ENCODE measurements around the gene HCN3. TPM values are rescaled to one million over a fixed set of nuclear protein-coding genes. Genes with fewer than 3 reads are reported as not detected.
"Not testable (repeated sequence)": the region's sequence is repeated elsewhere in the genome, so short reads cannot be mapped to it uniquely, and the experiment has no call there.

Gene HCN3
- total RNA-seq, 2 experiments from 2014 or later: 1.9 to 2.4 TPM

DNA sequence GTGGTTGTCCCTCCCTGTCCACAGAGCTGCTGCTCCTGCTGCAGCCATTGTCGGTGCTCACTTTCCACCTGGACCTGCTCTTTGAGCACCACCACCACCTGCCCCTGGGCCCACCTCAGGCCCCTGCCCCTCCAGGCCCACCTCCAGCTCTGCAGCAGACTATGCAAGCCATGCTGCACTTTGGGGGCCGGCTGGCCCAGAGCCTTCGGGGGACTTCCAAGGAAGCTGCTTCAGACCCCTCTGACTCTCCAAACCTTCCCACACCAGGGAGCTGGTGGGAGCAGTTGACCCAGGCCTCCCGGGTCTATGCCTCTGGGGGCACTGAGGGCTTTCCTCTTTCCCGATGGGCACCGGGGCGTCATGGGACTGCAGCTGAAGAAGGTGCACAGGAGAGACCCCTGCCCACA is 49.4 kb downstream of the HCN3 start:
- peaks cover 12% of the 10 kb centered on the region for H3K4me1 Mint-ChIP-seq (ENCODE audit: low read depth)
- H3K27ac Mint-ChIP-seq: no peak overlapping the region
- intact Hi-C loops (cut with micrococcal nuclease): loop anchor here (10.0 kb wide), 1 partner anchor 268 kb away; no protein-coding TSS in a partner anchor
- ChIA-PET CTCF (interaction anchor here (2.9 kb wide), 1 partner anchor 76 kb away, joined by 19 read pairs; no protein-coding TSS in a partner anchor), POLR2A (no interaction called here)
- peaks cover 9% of the 10 kb centered on the region for H3K36me3 Mint-ChIP-seq
- no peaks in the 10 kb centered on the region for H3K9me3 Mint-ChIP-seq
- H3K4me3 Mint-ChIP-seq: no peak overlapping the region
- no peaks in the 10 kb centered on the region for H3K27me3 Mint-ChIP-seq
- no peak for DNase-seq

DNA sequence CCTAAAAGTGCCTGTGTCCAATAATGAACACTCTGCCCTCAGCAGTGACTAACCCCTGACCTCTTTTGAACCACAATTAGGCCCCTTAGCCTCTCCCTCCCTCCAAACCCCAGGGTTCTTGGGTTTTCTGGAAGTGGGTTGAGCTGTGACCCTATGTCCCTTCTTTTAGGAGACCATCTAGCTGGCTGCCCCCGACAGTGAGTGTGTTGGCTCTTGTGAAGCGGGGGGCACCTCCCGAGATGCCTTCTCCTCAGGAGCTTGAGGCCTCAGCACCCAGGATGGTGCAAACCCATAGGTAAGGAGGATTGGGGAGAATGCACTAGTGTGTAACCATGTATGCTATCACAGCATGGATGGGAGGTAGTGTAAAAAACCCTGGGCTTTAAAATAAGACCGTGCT is 50.7 kb downstream of the HCN3 start:
- intact Hi-C loops (cut with micrococcal nuclease): loop anchor here (10.0 kb wide), 1 partner anchor 267 kb away; no protein-coding TSS in a partner anchor
- DNase-seq: no peak
- Mint-ChIP-seq H3K9me3 (no peaks in the 10 kb centered on the region), H3K27ac (no peak overlapping the region), H3K36me3 (peaks cover 9% of the 10 kb centered on the region), H3K4me1 (ENCODE audit: low read depth) (peaks cover 4% of the 10 kb centered on the region), H3K4me3 (no peak overlapping the region), H3K27me3 (no peaks in the 10 kb centered on the region)
- ChIA-PET CTCF (interaction anchor here (0.6 to 2.9 kb wide), 4 partner anchors 10 to 176 kb away, joined by 4 to 19 read pairs (median 4); no protein-coding TSS in a partner anchor), POLR2A (interaction anchor here (0.7 kb wide), 1 partner anchor 15 kb away, joined by 5 read pairs; no protein-coding TSS in a partner anchor)

GRCh38 chr1:155328856-155329255 is 51.6 kb downstream of the HCN3 start:
- H3K4me1 Mint-ChIP-seq (ENCODE audit: low read depth); POLR2A ChIA-PET; H3K27me3 Mint-ChIP-seq; H3K27ac Mint-ChIP-seq; DNase-seq; H3K4me3 Mint-ChIP-seq; H3K9me3 Mint-ChIP-seq: not testable (repeated sequence)
- CTCF ChIA-PET: interaction anchor here (0.6 to 2.9 kb wide), 4 partner anchors 11 to 532 kb away, joined by 3 to 19 read pairs (median 4); no protein-coding TSS in a partner anchor
- peaks cover 13% of the 10 kb centered on the region for H3K36me3 Mint-ChIP-seq
- intact Hi-C loops (cut with micrococcal nuclease): loop anchor here (10.0 kb wide), 1 partner anchor 266 kb away; no protein-coding TSS in a partner anchor

GRCh38 chr1:155329980-155330598 is 52.8 kb downstream of the HCN3 start:
- H3K4me3 Mint-ChIP-seq: no peak overlapping the region

DNA sequence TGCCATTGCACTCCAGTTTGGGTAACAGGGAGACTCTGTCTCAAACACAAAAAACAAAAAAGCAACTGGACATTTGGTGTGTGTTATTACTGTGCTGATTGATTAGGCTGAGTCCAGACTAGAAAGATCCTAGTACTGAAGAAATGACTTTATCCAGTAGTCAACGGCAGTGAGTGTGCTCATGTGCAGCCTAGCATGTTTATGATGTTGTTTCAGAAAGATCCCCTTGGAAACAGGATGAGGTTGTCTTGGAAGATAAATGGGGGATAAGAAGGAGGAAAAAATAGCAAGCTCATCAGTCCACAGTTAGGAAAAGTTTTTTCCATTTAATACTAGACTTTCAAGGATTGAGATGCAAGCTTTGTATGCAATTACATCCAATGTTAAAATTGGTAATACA is 57.7 kb downstream of the HCN3 start:
- H3K27ac Mint-ChIP-seq: no peak overlapping the region
- CTCF ChIA-PET: interaction anchor here (1.5 kb wide), 1 partner anchor 11 kb away, joined by 5 read pairs; no protein-coding TSS in a partner anchor

More at GRCh38 chr1:155329980-155330598, 52.8 kb downstream of the HCN3 start:
- peaks cover 15% of the 10 kb centered on the region for H3K36me3 Mint-ChIP-seq
- intact Hi-C loops (cut with micrococcal nuclease): loop anchor here (10.0 kb wide), 1 partner anchor 265 kb away; no protein-coding TSS in a partner anchor
- ChIA-PET CTCF (no interaction called here), POLR2A (no interaction called here)
- no peak for DNase-seq
- H3K27me3 Mint-ChIP-seq: no peaks in the 10 kb centered on the region
- peak overlapping the region; percentile 45 for H3K27ac Mint-ChIP-seq
- H3K4me1 Mint-ChIP-seq (ENCODE audit: low read depth): peaks cover 4% of the 10 kb centered on the region
- H3K9me3 Mint-ChIP-seq: no peaks in the 10 kb centered on the region

More for the DNA sequence above, 57.7 kb downstream of the HCN3 start:
- Mint-ChIP-seq H3K4me3 (no peak overlapping the region), H3K27me3 (no peaks in the 10 kb centered on the region), H3K9me3 (no peaks in the 10 kb centered on the region), H3K36me3 (peaks cover 35% of the 10 kb centered on the region), H3K4me1 (ENCODE audit: low read depth) (no peaks in the 10 kb centered on the region)
- POLR2A ChIA-PET: no interaction called here
- intact Hi-C loops (cut with micrococcal nuclease): no loop called here
- no peak for DNase-seq

Other genes with a start within 250 kb of the HCN3 start
- gene DCST2, start 243.7 kb upstream of the HCN3 start, total RNA-seq: 1 to 10 TPM; 1.1 to 1.3 TPM
- under 1 TPM in 1 of 2 experiments, not detected in 1; 0.14 TPM for gene DCST1, start 243.6 kb upstream of the HCN3 start, total RNA-seq
- 10 to 100 TPM; 54.3 to 60.5 TPM for gene ADAM15, start 226.1 kb upstream of the HCN3 start, total RNA-seq
- gene EFNA4, start 213.7 kb upstream of the HCN3 start, total RNA-seq: 1 to 10 TPM; 5.0 to 6.1 TPM
- 1 to 10 TPM; 2.4 to 2.6 TPM for gene EFNA3, start 198.6 kb upstream of the HCN3 start, total RNA-seq
- under 1 TPM in 1 of 2 experiments, not detected in 1; 0.24 TPM for gene EFNA1, start 149.6 kb upstream of the HCN3 start, total RNA-seq
- 10 to 100 TPM; 60.1 TPM for gene SLC50A1, start 141.6 kb upstream of the HCN3 start, total RNA-seq
- gene DPM3, start 136.9 kb upstream of the HCN3 start, total RNA-seq: 10 to 100 TPM; 34.1 to 37.7 TPM
- 100 to 1,000 TPM; 138 to 146 TPM for gene KRTCAP2, start 104.2 kb upstream of the HCN3 start, total RNA-seq
- 1 to 10 TPM; 6.3 to 7.1 TPM for gene TRIM46, start 103.6 kb upstream of the HCN3 start, total RNA-seq
- 10 to 100 TPM; 15.6 to 17.3 TPM for gene THBS3, start 69.6 kb upstream of the HCN3 start, total RNA-seq
- 10 to 100 TPM; 45.2 to 47.9 TPM for gene MTX1, start 68.8 kb upstream of the HCN3 start, total RNA-seq
- 10 to 100 TPM; 32.9 to 34.1 TPM for gene ENTREP3, start 22.0 kb upstream of the HCN3 start, total RNA-seq
- gene SCAMP3, start 15.1 kb upstream of the HCN3 start, total RNA-seq: 10 to 100 TPM; 89.6 to 91.7 TPM
- gene CLK2, start 4.0 kb upstream of the HCN3 start, total RNA-seq: 10 to 100 TPM; 62.0 to 68.1 TPM
- not detected for gene PKLR, start 24.0 kb downstream of the HCN3 start, total RNA-seq
- 100 to 1,000 TPM; 378 to 395 TPM for gene FDPS, start 31.4 kb downstream of the HCN3 start, total RNA-seq
- gene RUSC1, start 43.4 kb downstream of the HCN3 start, total RNA-seq: 10 to 100 TPM; 23.2 to 25.4 TPM